SHP77 (cell line): ENCODE measurements around the gene CYLD.

Experiments
- DNase-seq, 2 experiments: peaks; one replicate each; lab custom pipeline; 2025; lab: John Stamatoyannopoulos, UW

Gene CYLD

DNA sequence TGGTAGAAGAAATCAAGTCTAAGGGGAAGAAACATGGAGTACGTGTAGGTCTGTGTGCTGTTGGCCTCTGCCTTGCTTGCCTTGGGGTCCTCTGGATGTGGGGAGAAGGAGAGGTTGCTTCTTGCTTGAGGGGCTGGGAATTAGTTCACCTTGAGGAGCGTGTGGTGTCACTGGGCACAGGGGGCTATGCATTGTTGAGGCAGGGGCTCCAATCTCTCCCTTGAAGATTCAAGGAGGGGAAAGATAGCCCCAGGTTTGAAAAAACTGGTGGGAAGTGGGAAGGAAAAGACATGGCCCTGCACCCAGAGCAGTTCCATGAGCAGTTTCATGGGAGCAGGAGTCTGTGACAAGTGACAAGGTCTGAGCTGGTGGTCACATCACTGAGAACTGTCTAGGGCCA, 103.4 kb downstream of the CYLD start:
- DNase-seq: no peak

DNA sequence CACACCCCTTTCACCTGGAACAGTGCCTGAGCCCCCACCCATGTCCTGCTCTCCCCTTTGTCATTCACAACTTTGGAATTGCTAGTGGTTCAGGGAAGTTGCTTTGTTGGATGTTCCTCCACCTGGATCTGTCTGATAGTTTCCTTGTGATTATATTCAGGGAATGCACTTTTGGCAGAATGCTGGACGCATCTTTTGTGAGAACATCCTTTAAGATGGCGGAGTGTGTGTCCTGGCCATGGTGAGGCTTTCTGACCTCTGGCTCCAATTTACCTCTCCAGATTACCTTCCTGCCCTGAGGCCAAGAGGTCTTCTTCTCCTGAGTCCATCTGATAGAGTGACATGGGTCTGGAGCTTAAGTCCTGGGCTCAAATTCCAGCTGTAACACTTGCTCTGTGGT, 104.6 kb downstream of the CYLD start:
- no peak for DNase-seq

DNA sequence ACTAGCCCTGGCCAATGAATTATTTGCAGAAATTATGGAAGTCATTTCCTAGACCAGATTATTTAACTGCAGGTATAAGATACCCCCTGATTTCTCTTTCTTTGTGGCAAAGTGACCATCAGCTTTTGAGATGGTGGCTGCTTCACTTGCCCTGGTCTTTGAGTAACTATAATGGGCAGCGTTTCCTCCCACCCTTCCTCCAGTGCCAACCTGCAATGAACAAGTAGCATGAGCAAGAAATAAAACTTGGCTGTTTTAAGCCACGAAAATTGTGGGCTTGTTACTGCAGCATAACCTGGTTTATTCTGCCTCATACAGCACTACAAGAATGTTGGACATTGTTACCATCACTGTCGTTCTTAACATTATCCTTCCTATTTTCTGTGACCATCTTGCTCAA, 105.3 kb downstream of the CYLD start:
- DNase-seq: no peak

DNA sequence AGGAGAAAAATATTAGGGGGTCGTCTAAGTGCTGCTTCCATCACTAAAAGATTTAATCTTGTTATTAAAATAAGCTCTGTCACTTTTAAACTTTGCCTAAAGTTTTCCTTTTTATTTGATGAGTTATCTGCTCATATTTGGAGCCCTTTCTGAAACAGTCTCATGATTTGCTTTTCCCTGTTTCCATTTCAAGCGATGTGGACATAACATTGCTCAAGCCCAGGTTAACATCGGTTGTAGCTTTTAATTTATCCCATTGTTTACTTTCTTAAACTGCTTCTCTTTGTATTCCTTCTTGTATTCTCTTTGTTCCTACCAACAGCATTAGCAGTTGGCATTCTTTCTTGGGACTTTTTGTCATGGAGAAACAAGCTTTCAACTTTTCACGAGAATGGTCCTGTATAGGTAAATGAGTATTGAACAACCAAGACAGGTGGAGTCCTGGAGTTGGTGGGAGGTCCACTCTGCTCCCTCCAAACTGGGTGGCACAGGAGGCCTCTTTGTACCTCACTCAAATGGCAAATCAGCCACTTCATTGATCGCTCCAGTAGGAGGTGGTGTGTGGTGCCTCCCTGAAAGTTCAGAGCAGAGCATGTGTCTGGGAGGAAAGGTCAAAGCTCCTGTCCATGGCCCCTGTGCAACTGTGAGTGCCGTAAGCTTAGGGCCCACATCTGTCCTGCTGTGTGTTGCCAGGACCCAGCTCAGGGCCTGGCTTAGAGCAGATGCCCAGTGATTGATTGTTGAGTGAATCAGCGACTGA, 107.0 kb downstream of the CYLD start:
- no peak for DNase-seq
